HepG2 (cell line): ENCODE data around the gene MISP3. TPM values are rescaled to one million over a fixed set of nuclear protein-coding genes. Genes with fewer than 3 reads are reported as not detected.

Source experiments
- ATAC-seq: fragments of 200-7000 bp; cut with Tn5 transposase; 3 replicates; pipeline ENCODE4 v1.9.1; 2020; ENCODE audit warnings: mild to moderate bottlenecking, moderate library complexity
- BruUV-seq: library from RNA; stranded (reverse); fragments of 400-500 nt; replicated peaks from 2 replicates; lab custom pipeline; 2021; lab: Mats Ljungman, UMichigan
- CTCF ChIA-PET: fragments of 300-600 bp; formaldehyde crosslinking; extraction: SDS; loops from one replicate; lab custom pipeline; 2021; ENCODE audit warnings: low total read pairs, inconsistent platforms, low intra/inter-chr PET ratio; lab: Yijun Ruan, JAX
- POLR2A ChIA-PET: fragments of 350-600 bp; sonication (Branson Sonifier 250); formaldehyde crosslinking; loops from one replicate; lab custom pipeline; 2020; ENCODE audit warnings: antibody characterized with exemption, inconsistent platforms; lab: Yijun Ruan, JAX
- DNase-seq: peaks from one replicate; pipeline ENCODE4 v3.0.0-alpha.2; 2015; ENCODE audit warnings: low spot score
- FAIRE-seq: peaks from 3 replicates; lab custom pipeline; 2011; peaks lifted over from hg19 to GRCh38; lab: Jason Lieb, UNC
- H2AFZ ChIP-seq: one replicate; pipeline ENCODE4 v1.6.1; 2011; ENCODE audit warnings: low read length, inconsistent platforms
- H3K27ac ChIP-seq: fragments of 300-600 bp; 3 replicates; pipeline ENCODE4 v1.8.0; 2011; ENCODE audit warnings: mixed run types, mild to moderate bottlenecking, mixed read lengths, low read length, inconsistent platforms; ENCODE audit not compliant: insufficient read depth; ENCODE audit errors: extremely low read length
- H3K27me3 ChIP-seq, 2 experiments: fragments of 200-600 bp in 1 of 2; 2 replicates in 1 of 2; 3 replicates in 1 of 2; pipeline versions ENCODE4 v1.6.0 to v1.8.0; 2011; ENCODE audit warnings: low read length in 2 of 2, mild to moderate bottlenecking in 2 of 2, moderate library complexity in 2 of 2, inconsistent platforms in 1 of 2; ENCODE audit not compliant: insufficient read depth in 2 of 2, control insufficient read depth in 1 of 2
- H3K36me3 ChIP-seq, 2 experiments: fragments of 200-600 bp in 1 of 2; replicated peaks in 1 of 2; 2 replicates in 1 of 2; 3 replicates in 1 of 2; pipeline versions ENCODE4 v1.5.1 to v1.8.0; 2011; ENCODE audit warnings: low read length in 2 of 2, inconsistent platforms in 1 of 2; ENCODE audit not compliant: insufficient read depth in 2 of 2, control insufficient read depth in 1 of 2
- H3K4me1 ChIP-seq: 2 replicates; pipeline ENCODE4 v1.5.1; 2012; ENCODE audit warnings: low read length, inconsistent platforms; ENCODE audit not compliant: insufficient read depth
- H3K4me2 ChIP-seq: 2 replicates; pipeline ENCODE4 v1.6.0; 2011; ENCODE audit warnings: low read depth, low read length, inconsistent platforms
- H3K4me3 ChIP-seq, 3 experiments: fragments of 200-600 bp in 1 of 3; sonication (generic), shearing (Covaris generic) in 1 of 3; replicated peaks in 1 of 3; 2 replicates each; pipeline ENCODE4 v1.5.1; 2011 to 2016; ENCODE audit warnings: low read length in 3 of 3, inconsistent platforms in 2 of 3, low read depth in 2 of 3, mild to moderate bottlenecking in 2 of 3, control low read depth in 1 of 3, mixed read lengths in 1 of 3; ENCODE audit not compliant: insufficient read depth in 1 of 3
- H3K79me2 ChIP-seq: one replicate; pipeline ENCODE4 v1.6.1; 2011; ENCODE audit warnings: low read length, inconsistent platforms; ENCODE audit not compliant: insufficient read depth
- H3K9ac ChIP-seq: 2 replicates; pipeline ENCODE4 v1.6.0; 2011; ENCODE audit warnings: mild to moderate bottlenecking, low read depth, low read length, inconsistent platforms; ENCODE audit not compliant: insufficient read depth
- H3K9me3 ChIP-seq: 2 replicates; pipeline ENCODE4 v1.5.1; 2012; ENCODE audit warnings: mild to moderate bottlenecking, low read length
- H4K20me1 ChIP-seq: 2 replicates; pipeline ENCODE4 v1.6.0; 2011; ENCODE audit warnings: inconsistent platforms, mild to moderate bottlenecking, low read length, moderate library complexity; ENCODE audit not compliant: insufficient read depth
- CCDC6 ChIP-seq: sonication (generic); formaldehyde crosslinking; IDR thresholded peaks from 2 replicates; pipeline ENCODE4 v1.8.1; 2022; ENCODE audit warnings: mild to moderate bottlenecking, missing genetic modification reagents, moderate library complexity
- EEA1 ChIP-seq: sonication (generic); formaldehyde crosslinking; IDR thresholded peaks from 2 replicates; pipeline ENCODE4 v1.5.1; 2020; ENCODE audit warnings: mild to moderate bottlenecking, missing genetic modification reagents, borderline replicate concordance
- ELK4 ChIP-seq: sonication (generic); formaldehyde crosslinking; IDR thresholded peaks from 2 replicates; pipeline ENCODE4 v1.9.0; 2021; ENCODE audit warnings: missing genetic modification reagents, borderline replicate concordance
- KLF13 ChIP-seq: sonication (generic); formaldehyde crosslinking; IDR thresholded peaks from 2 replicates; pipeline ENCODE4 v1.4.0; 2020; ENCODE audit warnings: mild to moderate bottlenecking, missing genetic modification reagents
- MAF1 ChIP-seq: sonication (generic); formaldehyde crosslinking; IDR thresholded peaks from 2 replicates; pipeline ENCODE4 v1.5.0; 2020; ENCODE audit warnings: missing genetic modification reagents, borderline replicate concordance
- PAWR ChIP-seq: sonication (generic); formaldehyde crosslinking; IDR thresholded peaks from 2 replicates; pipeline ENCODE4 v1.4.0; 2020; ENCODE audit warnings: missing genetic modification reagents, mild to moderate bottlenecking, borderline replicate concordance
- REL ChIP-seq: sonication (generic); formaldehyde crosslinking; conservative IDR thresholded peaks from 2 replicates; pipeline ENCODE4 v1.8.0; 2022; ENCODE audit warnings: mild to moderate bottlenecking, missing genetic modification reagents, moderate library complexity
- SMC3 ChIP-seq: IDR thresholded peaks from 2 replicates; pipeline ENCODE4 v1.6.1; 2011; ENCODE audit warnings: low read length, improper control_type of control experiment
- THYN1 ChIP-seq: sonication (generic); formaldehyde crosslinking; IDR thresholded peaks from 2 replicates; pipeline ENCODE4 v1.8.1; 2023; ENCODE audit warnings: low read depth, mild to moderate bottlenecking, moderate library complexity, missing genetic modification reagents, borderline replicate concordance
- ZBTB4 ChIP-seq: sonication (generic); formaldehyde crosslinking; IDR thresholded peaks from 2 replicates; pipeline ENCODE4 v1.4.0; 2020; ENCODE audit warnings: missing genetic modification reagents, mild to moderate bottlenecking, borderline replicate concordance
- ZNF101 ChIP-seq: sonication (generic); formaldehyde crosslinking; IDR thresholded peaks from 2 replicates; pipeline ENCODE4 v1.4.0; 2020; ENCODE audit warnings: mild to moderate bottlenecking, low read depth, missing genetic modification reagents, borderline replicate concordance
- ZNF280D ChIP-seq: sonication (generic); formaldehyde crosslinking; IDR thresholded peaks from 2 replicates; pipeline ENCODE4 v1.5.1; 2020; ENCODE audit warnings: mild to moderate bottlenecking, missing genetic modification reagents
- ZNF567 ChIP-seq: sonication (generic); formaldehyde crosslinking; IDR thresholded peaks from 2 replicates; pipeline ENCODE4 v1.8.1; 2023; ENCODE audit warnings: mild to moderate bottlenecking, missing genetic modification reagents, borderline replicate concordance
- ZNF607 ChIP-seq: sonication (generic); formaldehyde crosslinking; IDR thresholded peaks from 2 replicates; pipeline ENCODE4 v1.5.1; 2020; ENCODE audit warnings: missing genetic modification reagents, mild to moderate bottlenecking, borderline replicate concordance
- WGBS: methylation state at CpG from one replicate; pipeline ENCODE4 v1.1.6; 2017; ENCODE audit warnings: low lambda C conversion rate; 5-methylcytosine and 5-hydroxymethylcytosine counted together
- in situ Hi-C: cut with HindIII; loops from 2 replicates; pipeline ENCODE4 v1.10.0; 2017; ENCODE audit warnings: low pct_unique_long_range_greater_than_20kb; ENCODE audit not compliant: extremely low pct_ligation_motif_present
- intact Hi-C: fragments of 100-400 bp; cut with micrococcal nuclease; formaldehyde crosslinking; loops from one replicate; pipeline ENCODE4 v1.10.0; 2022; ENCODE audit not compliant: unreplicated experiment
- polyA plus RNA-seq, 8 experiments: library from polyadenylated mRNA; depleted of rRNA in 3 of 8; stranded (reverse) in 7 of 8; unstranded in 1 of 8; fragments of >200 nt; fragmentation: Illumina TruSeq in 4 of 8; extraction: Trizol in 4 of 8; gene quantifications; 2 replicates each; pipeline versions ENCODE4 v1.2.1 to v1.2.3, GENCODE V29; 2011 to 2016; ENCODE audit warnings: low read depth in 4 of 8, missing spikeins in 1 of 8, mixed read lengths in 1 of 8; ENCODE audit not compliant: insufficient read depth in 1 of 8
- total RNA-seq, 5 experiments: library from RNA; depleted of rRNA; stranded (reverse); fragments of >200 nt; fragmentation: Illumina TruSeq; extraction: Trizol; gene quantifications; 2 replicates each; pipeline ENCODE4 v1.2.3, GENCODE V29; 2016; ENCODE audit warnings: low read depth in 1 of 5

Gene MISP3
- total and polyA plus RNA-seq, 2 of the 13 experiments (the other 11 are each of a cell fraction or from before 2014, with no cell fraction given): 2.5 to 5.4 TPM

- H3K9ac ChIP-seq: peak overlapping the region; percentile 53
- 82% methylated on average over 8 of the region's 12 CpGs for WGBS
- no peaks in the 10 kb centered on the region for H3K36me3 ChIP-seq
- in situ Hi-C loops: no loop called here
- CTCF ChIA-PET: interaction anchor here (0.9 kb wide), 1 partner anchor 15 kb away, joined by 3 read pairs; no protein-coding TSS in a partner anchor
- H2AFZ ChIP-seq: no peak overlapping the region
- FAIRE-seq: no peak
- intact Hi-C loops: no loop called here
- ATAC-seq: no peak
- peak overlapping the region; percentile 76 for H3K27ac ChIP-seq
- H3K79me2 ChIP-seq: peaks cover 12% of the 10 kb centered on the region
- no peaks in the 10 kb centered on the region for H3K27me3 ChIP-seq
- peak overlapping the region; percentile 57; the same call in 1 of the 2 replicates for H3K4me2 ChIP-seq
- POLR2A ChIA-PET: interaction anchor here (2.8 kb wide), 1 partner anchor 24 kb away, joined by 11 read pairs; the partner anchor contains the start of gene ASF1B
- H3K9me3 ChIP-seq: no peaks in the 10 kb centered on the region
- no peak for DNase-seq
- H3K4me1 ChIP-seq: peaks cover 60% of the 10 kb centered on the region
- H4K20me1 ChIP-seq: no peaks in the 10 kb centered on the region
- peak overlapping the region in 1 of 3 experiments; percentile 20; a peak in 1 of 6 replicates for H3K4me3 ChIP-seq
- BruUV-seq: no TSS peak
- TF ChIP-seq EEA1 (no peak), THYN1 (no peak), SMC3 (no peak), KLF13 (CRISPR knock-in tag) (no peak), REL (CRISPR knock-in tag) (no peak), ZNF280D (CRISPR knock-in tag) (no peak), CCDC6 (CRISPR knock-in tag) (no peak), MAF1 (CRISPR knock-in tag) (no peak), PAWR (CRISPR knock-in tag) (no peak), ZBTB4 (CRISPR knock-in tag) (no peak), ELK4 (CRISPR knock-in tag) (no peak), ZNF607 (CRISPR knock-in tag) (no peak), ZNF101 (CRISPR knock-in tag) (no peak), ZNF567 (CRISPR knock-in tag) (no peak)
Measured at GRCh38 chr19:14112051-14112808, 39.6 kb downstream of the MISP3 start.
